ENCODE results near the gene THAP10. TPM values are rescaled to one million over a fixed set of nuclear protein-coding genes. Genes with fewer than 3 reads are reported as not detected.
"Not testable (repeated sequence)": the region's sequence is repeated elsewhere in the genome, so short reads cannot be mapped to it uniquely, and the experiment has no call there.

The THAP10 gene
- total RNA-seq, 2 donors from 2014 or later, result 1.1 to 1.2 TPM

- DNase-seq, result no peak
- Mint-ChIP-seq H3K27ac (no peak overlapping the region), H3K4me1 (no peaks in the 10 kb centered on the region), H3K27me3 (peaks cover 30% of the 10 kb centered on the region), H3K4me3 (no peak overlapping the region), H3K36me3 (ENCODE audit: low read depth) (peaks cover 2% of the 10 kb centered on the region)
- no peaks in the 10 kb centered on the region for H3K9me3 ChIP-seq (ENCODE audit: control insufficient read depth, low read length, poor library complexity, severe bottlenecking)
- ATAC-seq, result no peak
Measured at GRCh38 chr15:70870051-70870450, 22.2 kb downstream of the THAP10 start.

DNA sequence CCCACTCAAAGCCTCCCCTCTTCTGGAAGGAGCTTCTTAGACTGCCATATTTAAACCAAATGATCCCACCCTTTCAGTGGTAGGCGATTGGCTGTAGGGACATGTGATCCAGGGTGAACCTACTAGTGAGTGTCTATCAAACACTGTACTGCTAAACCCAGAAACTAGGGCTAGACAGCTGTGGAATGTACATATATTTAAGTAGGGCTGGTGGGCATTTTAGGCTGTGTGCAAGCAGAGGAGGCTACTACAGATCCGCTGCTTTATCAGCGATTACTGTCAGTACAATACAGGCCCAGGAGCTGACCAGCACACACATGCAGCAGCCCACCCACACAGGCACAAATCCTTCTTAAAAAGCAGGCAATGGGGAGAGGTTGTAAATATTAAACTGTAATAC is 22.9 kb downstream of the THAP10 start:
- no peaks in the 10 kb centered on the region for H3K9me3 ChIP-seq (ENCODE audit: control insufficient read depth, low read length, poor library complexity, severe bottlenecking)
- Mint-ChIP-seq H3K27ac (no peak overlapping the region), H3K4me3 (no peak overlapping the region), H3K36me3 (ENCODE audit: low read depth) (peaks cover 2% of the 10 kb centered on the region), H3K4me1 (no peaks in the 10 kb centered on the region), H3K27me3 (peaks cover 23% of the 10 kb centered on the region)
- ATAC-seq, result no peak
- no peak for DNase-seq

DNA sequence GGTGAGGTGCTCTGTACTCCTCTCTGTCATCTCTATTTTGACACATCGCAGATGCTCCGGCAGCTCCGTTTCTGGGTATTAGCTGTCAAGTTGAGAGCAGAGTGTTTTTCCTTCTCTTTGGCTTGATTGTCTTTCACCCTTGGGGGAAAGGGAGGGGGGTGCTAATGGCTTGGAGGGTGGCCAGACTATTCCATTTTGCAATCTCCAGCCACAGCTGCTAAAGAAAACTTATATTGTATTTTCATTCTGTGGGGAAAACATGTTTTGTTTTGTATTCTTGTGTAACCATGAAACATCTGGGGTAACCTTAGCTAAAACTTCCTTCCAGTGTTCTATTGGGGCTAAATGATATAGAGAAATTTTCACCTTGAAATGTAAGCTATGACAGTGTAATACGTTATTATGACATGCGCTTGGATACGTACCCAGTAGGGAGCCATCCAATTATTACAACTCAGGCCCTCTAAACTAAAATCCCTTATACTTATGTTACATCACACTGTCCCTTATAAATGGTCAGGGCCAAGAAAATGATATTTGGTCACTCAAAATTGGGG is 24.2 kb downstream of the THAP10 start:
- no peaks in the 10 kb centered on the region for H3K4me1 Mint-ChIP-seq
- ATAC-seq, result no peak
- H3K9me3 ChIP-seq (ENCODE audit: control insufficient read depth, low read length, poor library complexity, severe bottlenecking), result no peaks in the 10 kb centered on the region
- DNase-seq, result no peak
- no peak overlapping the region for H3K4me3 Mint-ChIP-seq
- H3K27ac Mint-ChIP-seq, result no peak overlapping the region
- H3K27me3 Mint-ChIP-seq, result peaks cover 18% of the 10 kb centered on the region
- H3K36me3 Mint-ChIP-seq (ENCODE audit: low read depth), result peaks cover 2% of the 10 kb centered on the region

- Mint-ChIP-seq H3K27me3 (peaks cover 18% of the 10 kb centered on the region), H3K36me3 (ENCODE audit: low read depth) (peaks cover 2% of the 10 kb centered on the region), H3K4me3 (no peak overlapping the region), H3K27ac (no peak overlapping the region), H3K4me1 (no peaks in the 10 kb centered on the region)
- no peak for ATAC-seq
- no peak for DNase-seq
- no peaks in the 10 kb centered on the region for H3K9me3 ChIP-seq (ENCODE audit: control insufficient read depth, low read length, poor library complexity, severe bottlenecking)
Measured at GRCh38 chr15:70866982-70867641, 25.1 kb downstream of the THAP10 start.

- H3K36me3 Mint-ChIP-seq (ENCODE audit: low read depth), result peaks cover 2% of the 10 kb centered on the region
- no peaks in the 10 kb centered on the region for H3K4me1 Mint-ChIP-seq
- peaks cover 28% of the 10 kb centered on the region for H3K27me3 Mint-ChIP-seq
- DNase-seq, result no peak
- no peaks in the 10 kb centered on the region for H3K9me3 ChIP-seq (ENCODE audit: control insufficient read depth, low read length, poor library complexity, severe bottlenecking)
- no peak overlapping the region for H3K27ac Mint-ChIP-seq
- H3K4me3 Mint-ChIP-seq, result no peak overlapping the region
- ATAC-seq, result no peak
Measured at GRCh38 chr15:70863450-70864218, 28.6 kb downstream of the THAP10 start.

GRCh38 chr15:70859998-70860397 is 32.2 kb downstream of the THAP10 start:
- no peak for ATAC-seq
- no peak for DNase-seq
- H3K4me1 Mint-ChIP-seq, result no peaks in the 10 kb centered on the region
- H3K9me3 ChIP-seq (ENCODE audit: control insufficient read depth, low read length, poor library complexity, severe bottlenecking), result no peaks in the 10 kb centered on the region
- peaks cover 2% of the 10 kb centered on the region for H3K36me3 Mint-ChIP-seq (ENCODE audit: low read depth)
- H3K4me3 Mint-ChIP-seq, result no peak overlapping the region
- no peak overlapping the region for H3K27ac Mint-ChIP-seq
- peaks cover 46% of the 10 kb centered on the region for H3K27me3 Mint-ChIP-seq

- H3K4me1 Mint-ChIP-seq, result peaks cover 2% of the 10 kb centered on the region
- peaks cover 2% of the 10 kb centered on the region for H3K36me3 Mint-ChIP-seq (ENCODE audit: low read depth)
- ATAC-seq, result no peak
- no peaks in the 10 kb centered on the region for H3K9me3 ChIP-seq (ENCODE audit: control insufficient read depth, low read length, poor library complexity, severe bottlenecking)
- H3K27ac Mint-ChIP-seq, result no peak overlapping the region
- peaks cover 52% of the 10 kb centered on the region for H3K27me3 Mint-ChIP-seq
- H3K4me3 Mint-ChIP-seq, result no peak overlapping the region
- DNase-seq, result no peak
Measured at GRCh38 chr15:70859322-70859908, 32.8 kb downstream of the THAP10 start.

- not testable (repeated sequence) for H3K27ac Mint-ChIP-seq; DNase-seq; H3K4me1 Mint-ChIP-seq; ATAC-seq; H3K36me3 Mint-ChIP-seq (ENCODE audit: low read depth); H3K4me3 Mint-ChIP-seq; H3K9me3 ChIP-seq (ENCODE audit: control insufficient read depth, low read length, poor library complexity, severe bottlenecking)
- H3K27me3 Mint-ChIP-seq, result peaks cover 54% of the 10 kb centered on the region
Measured at GRCh38 chr15:70858614-70859321, 33.5 kb downstream of the THAP10 start.

DNA sequence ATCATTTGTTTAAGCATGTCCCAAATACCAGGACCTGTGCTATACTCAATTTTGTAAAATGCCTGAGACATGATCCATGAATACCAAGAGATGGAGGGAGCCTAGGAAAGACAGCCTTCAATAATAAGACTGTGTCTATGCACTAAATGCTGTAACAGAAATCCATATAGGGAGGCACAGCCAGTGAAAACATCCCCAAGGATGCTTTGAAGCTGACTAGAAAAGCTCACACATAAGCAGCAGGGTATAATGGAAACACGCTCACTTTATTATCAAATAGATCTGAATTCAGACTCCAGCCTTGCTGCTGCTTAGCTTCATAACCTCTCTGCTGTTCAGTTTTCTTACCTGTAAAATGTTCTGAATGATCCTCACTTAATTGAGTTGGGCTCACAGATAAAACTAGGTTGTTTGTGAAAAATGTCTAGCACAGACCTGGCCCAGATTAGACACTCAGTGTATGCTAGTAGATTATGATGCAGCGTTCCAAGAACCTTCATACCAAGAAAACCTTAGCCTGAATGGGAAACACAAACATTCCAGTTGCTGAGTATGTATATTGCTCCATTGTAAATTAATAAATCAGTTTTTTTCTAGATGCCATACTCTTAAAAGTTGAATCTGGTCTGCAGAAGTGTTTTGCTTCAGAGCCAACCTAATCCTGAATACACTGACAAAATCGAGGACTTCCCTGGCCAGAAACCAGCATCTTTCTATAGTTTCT is 34.5 kb downstream of the THAP10 start:
- ATAC-seq, result no peak
- Mint-ChIP-seq H3K4me1 (peaks cover 4% of the 10 kb centered on the region), H3K4me3 (no peak overlapping the region), H3K27me3 (peaks cover 54% of the 10 kb centered on the region), H3K27ac (no peak overlapping the region), H3K36me3 (ENCODE audit: low read depth) (peaks cover 2% of the 10 kb centered on the region)
- no peak for DNase-seq
- no peaks in the 10 kb centered on the region for H3K9me3 ChIP-seq (ENCODE audit: control insufficient read depth, low read length, poor library complexity, severe bottlenecking)

- H3K4me1 Mint-ChIP-seq, result peaks cover 4% of the 10 kb centered on the region
- DNase-seq (no peak), ATAC-seq (no peak)
- no peak overlapping the region for H3K4me3 Mint-ChIP-seq
- H3K36me3 Mint-ChIP-seq (ENCODE audit: low read depth), result peaks cover 2% of the 10 kb centered on the region
- peaks cover 61% of the 10 kb centered on the region for H3K27me3 Mint-ChIP-seq
- no peaks in the 10 kb centered on the region for H3K9me3 ChIP-seq (ENCODE audit: control insufficient read depth, low read length, poor library complexity, severe bottlenecking)
- H3K27ac Mint-ChIP-seq, result no peak overlapping the region
Measured at GRCh38 chr15:70856884-70857561, 35.2 kb downstream of the THAP10 start.

DNA sequence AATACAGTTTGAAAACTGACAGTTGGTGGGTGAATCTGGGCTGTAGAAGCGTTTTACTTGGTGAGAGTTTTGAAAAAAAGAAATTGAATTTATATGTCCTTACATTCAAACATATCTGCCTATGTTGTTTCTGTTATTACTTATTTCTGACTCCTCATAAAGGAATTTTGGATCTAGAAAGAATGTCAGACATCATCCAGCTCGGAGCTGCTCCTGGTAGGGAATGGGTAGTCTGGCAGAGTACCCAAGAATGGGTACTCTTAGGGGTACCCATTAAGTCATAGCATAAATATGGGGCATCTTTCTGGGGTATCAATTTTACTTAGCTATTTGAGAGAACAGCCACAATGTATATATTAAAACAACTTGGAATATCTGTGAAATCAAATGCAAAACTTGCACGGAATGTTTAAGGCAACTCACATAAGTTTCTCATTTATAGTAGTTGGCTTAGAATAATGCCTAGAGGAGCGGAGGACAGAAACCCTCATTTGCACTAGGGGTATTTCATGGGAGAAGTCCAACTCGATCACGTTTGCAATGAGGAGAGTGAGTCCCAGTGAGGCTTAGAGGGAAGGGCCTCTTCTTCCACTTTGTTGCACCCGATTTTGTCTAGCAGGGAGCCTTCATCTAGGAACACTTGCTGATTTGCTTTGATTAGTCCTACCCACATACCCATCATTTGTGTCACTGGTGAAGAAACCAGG is 35.9 kb downstream of the THAP10 start:
- no peaks in the 10 kb centered on the region for H3K9me3 ChIP-seq (ENCODE audit: control insufficient read depth, low read length, poor library complexity, severe bottlenecking)
- no peak for ATAC-seq
- Mint-ChIP-seq H3K27me3 (peaks cover 63% of the 10 kb centered on the region), H3K4me1 (peaks cover 4% of the 10 kb centered on the region), H3K4me3 (no peak overlapping the region), H3K27ac (no peak overlapping the region), H3K36me3 (ENCODE audit: low read depth) (peaks cover 2% of the 10 kb centered on the region)
- no peak for DNase-seq

DNA sequence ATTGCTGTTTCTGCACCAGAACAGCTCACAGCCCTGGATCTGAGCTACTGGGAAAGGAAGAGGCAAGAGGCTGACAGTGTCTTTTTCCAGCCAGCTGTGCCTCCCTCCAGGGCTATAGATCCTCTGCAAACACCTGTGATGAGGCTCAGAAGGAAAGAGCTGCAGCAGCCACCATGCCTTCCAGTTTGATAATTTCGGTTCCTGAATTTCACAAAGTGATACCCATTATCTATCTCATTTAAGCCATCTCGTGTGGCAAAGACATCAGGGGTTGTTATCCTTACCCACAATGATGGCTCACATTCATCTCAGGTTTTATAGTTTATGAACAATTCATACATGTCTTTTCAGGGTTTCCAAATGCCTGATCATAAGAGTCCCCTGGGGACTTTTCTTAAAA is 36.5 kb downstream of the THAP10 start:
- no peaks in the 10 kb centered on the region for H3K9me3 ChIP-seq (ENCODE audit: control insufficient read depth, low read length, poor library complexity, severe bottlenecking)
- Mint-ChIP-seq H3K4me1 (peaks cover 4% of the 10 kb centered on the region), H3K27me3 (peaks cover 69% of the 10 kb centered on the region), H3K27ac (no peak overlapping the region), H3K4me3 (no peak overlapping the region), H3K36me3 (ENCODE audit: low read depth) (peaks cover 2% of the 10 kb centered on the region)
- DNase-seq, result no peak
- ATAC-seq, result no peak

Data from T-helper 17 cell (primary cell).